B cell (primary cell): ENCODE results near the gene GCHFR.

Experiments used
- EZH2 ChIP-seq: IDR thresholded peaks from 2 replicates; pipeline ENCODE4 v1.6.1; 2012; ENCODE audit warnings: borderline replicate concordance, low read depth, mild to moderate bottlenecking, moderate library complexity, low read length; ENCODE audit not compliant: insufficient read depth, poor library complexity, severe bottlenecking
- TF ChIP-seq, protein P1 (sequence below): fragments of 200-600 bp; IDR thresholded peaks from one replicate; pipeline ENCODE4 v1.8.0; 2022; ENCODE audit warnings: antibody characterized with exemption, mild to moderate bottlenecking

DNA sequence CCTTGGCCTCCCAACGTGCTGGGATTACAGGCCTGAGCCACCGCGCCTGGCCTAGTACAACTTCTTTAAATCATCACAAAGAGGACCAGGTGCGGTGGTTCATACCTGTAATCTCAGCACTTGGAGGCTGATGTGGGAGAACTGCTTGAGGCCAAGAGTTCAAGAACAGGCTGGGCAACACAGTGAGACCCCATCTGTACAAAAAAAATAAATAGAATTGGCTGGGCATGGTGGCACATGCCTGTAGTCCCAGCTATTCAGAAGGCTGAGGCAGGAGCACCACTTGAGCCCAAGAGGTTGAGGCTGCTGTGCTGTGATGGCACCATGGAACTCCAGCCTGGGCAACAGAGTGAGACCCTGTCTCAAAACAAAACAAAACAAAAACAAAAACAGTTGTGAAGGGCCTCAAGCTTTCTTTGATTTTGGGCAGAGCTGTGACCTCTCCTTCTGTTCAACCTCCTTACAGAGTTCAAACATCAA, 14.7 kb upstream of the GCHFR start:
- TF ChIP-seq, protein P1, sequence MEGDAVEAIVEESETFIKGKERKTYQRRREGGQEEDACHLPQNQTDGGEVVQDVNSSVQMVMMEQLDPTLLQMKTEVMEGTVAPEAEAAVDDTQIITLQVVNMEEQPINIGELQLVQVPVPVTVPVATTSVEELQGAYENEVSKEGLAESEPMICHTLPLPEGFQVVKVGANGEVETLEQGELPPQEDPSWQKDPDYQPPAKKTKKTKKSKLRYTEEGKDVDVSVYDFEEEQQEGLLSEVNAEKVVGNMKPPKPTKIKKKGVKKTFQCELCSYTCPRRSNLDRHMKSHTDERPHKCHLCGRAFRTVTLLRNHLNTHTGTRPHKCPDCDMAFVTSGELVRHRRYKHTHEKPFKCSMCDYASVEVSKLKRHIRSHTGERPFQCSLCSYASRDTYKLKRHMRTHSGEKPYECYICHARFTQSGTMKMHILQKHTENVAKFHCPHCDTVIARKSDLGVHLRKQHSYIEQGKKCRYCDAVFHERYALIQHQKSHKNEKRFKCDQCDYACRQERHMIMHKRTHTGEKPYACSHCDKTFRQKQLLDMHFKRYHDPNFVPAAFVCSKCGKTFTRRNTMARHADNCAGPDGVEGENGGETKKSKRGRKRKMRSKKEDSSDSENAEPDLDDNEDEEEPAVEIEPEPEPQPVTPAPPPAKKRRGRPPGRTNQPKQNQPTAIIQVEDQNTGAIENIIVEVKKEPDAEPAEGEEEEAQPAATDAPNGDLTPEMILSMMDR = no peak
- TF ChIP-seq EZH2 = no peak
